OCI-LY7 (cell line): Measurements from ENCODE around the gene KRT81. TPM values are rescaled to one million over a fixed set of nuclear protein-coding genes. Genes with fewer than 3 reads are reported as not detected.

Experiments used
- BruUV-seq: library from RNA; stranded (reverse); fragments of 400-500 nt; replicated peaks from 2 replicates; lab custom pipeline; 2021; lab: Mats Ljungman, UMichigan
- CTCF ChIA-PET: fragments of 300-600 bp; sonication (Branson Sonifier 250); formaldehyde crosslinking; loops from one replicate; lab custom pipeline; 2022; ENCODE audit warnings: antibody characterized with exemption; ENCODE audit not compliant: unreplicated experiment; lab: Charles Lee
- POLR2A ChIA-PET: fragments of 300-600 bp; sonication (Branson Sonifier 250); formaldehyde crosslinking; loops from one replicate; lab custom pipeline; 2022; ENCODE audit warnings: antibody characterized with exemption; lab: Charles Lee
- DNase-seq: peaks from one replicate; pipeline ENCODE4 v3.0.0-alpha.2; 2015; ENCODE audit warnings: low spot score
- H2AFZ ChIP-seq: fragments of 200-600 bp; sonication (generic), shearing (Covaris generic); 2 replicates; pipeline ENCODE4 v1.6.1; 2014; ENCODE audit warnings: mild to moderate bottlenecking, antibody characterized with exemption, low read length, moderate library complexity
- H3K27ac ChIP-seq: fragments of 200-600 bp; sonication (generic); 2 replicates; pipeline ENCODE4 v1.5.1; 2014; ENCODE audit warnings: mixed run types, low read depth, mild to moderate bottlenecking, moderate library complexity, low read length, inconsistent platforms; ENCODE audit not compliant: poor library complexity, severe bottlenecking
- H3K36me3 ChIP-seq: fragments of 200-600 bp; sonication (generic); 2 replicates; pipeline ENCODE4 v1.6.1; 2014; ENCODE audit warnings: mild to moderate bottlenecking, antibody characterized with exemption, low read length, moderate library complexity, mixed read lengths; ENCODE audit not compliant: insufficient read depth
- H3K4me1 ChIP-seq: fragments of 200-600 bp; sonication (generic); 2 replicates; pipeline ENCODE4 v1.5.1; 2014; ENCODE audit warnings: mild to moderate bottlenecking, low read length; ENCODE audit not compliant: insufficient read depth, poor library complexity, severe bottlenecking
- H3K4me2 ChIP-seq: fragments of 200-600 bp; sonication (generic); 2 replicates; pipeline ENCODE4 v1.6.1; 2014; ENCODE audit warnings: mild to moderate bottlenecking, low read length
- H3K4me3 ChIP-seq: fragments of 200-600 bp; sonication (generic); 2 replicates; pipeline ENCODE4 v1.5.1; 2014; ENCODE audit warnings: mild to moderate bottlenecking, low read depth, low read length; ENCODE audit not compliant: poor library complexity, severe bottlenecking
- H3K79me2 ChIP-seq: fragments of 200-600 bp; sonication (generic); 2 replicates; pipeline ENCODE4 v1.6.1; 2016; ENCODE audit warnings: low read depth, mild to moderate bottlenecking, low read length, moderate library complexity, mixed read lengths; ENCODE audit not compliant: insufficient read depth
- H3K9me2 ChIP-seq: fragments of 200-600 bp; sonication (generic); 2 replicates; pipeline ENCODE4 v1.6.1; 2016; ENCODE audit warnings: mild to moderate bottlenecking, low read length, mixed read lengths; ENCODE audit not compliant: insufficient read depth
- H3K9me3 ChIP-seq: fragments of 200-600 bp; sonication (generic); 2 replicates; pipeline ENCODE4 v1.6.1; 2014; ENCODE audit warnings: mild to moderate bottlenecking, mixed run types, low read length, mixed read lengths
- H4K20me1 ChIP-seq: fragments of 200-600 bp; sonication (generic); 2 replicates; pipeline ENCODE4 v1.6.1; 2014; ENCODE audit warnings: mild to moderate bottlenecking, antibody characterized with exemption, low read length, moderate library complexity, mixed read lengths; ENCODE audit not compliant: insufficient read depth
- CTCF ChIP-seq: fragments of 200-600 bp; sonication (generic); conservative IDR thresholded peaks from 2 replicates; pipeline ENCODE4 v1.5.1; 2014; ENCODE audit warnings: mild to moderate bottlenecking, antibody characterized with exemption, low read length, moderate library complexity, mixed read lengths
- EZH2phosphoT487 ChIP-seq: fragments of 200-600 bp; sonication (generic); IDR thresholded peaks from 2 replicates; pipeline ENCODE4 v1.6.1; 2018; ENCODE audit warnings: low read depth, borderline replicate concordance, mild to moderate bottlenecking, mixed run types, antibody characterized with exemption, low read length, moderate library complexity, mixed read lengths
- intact Hi-C: fragments of 100-400 bp; cut with micrococcal nuclease; formaldehyde crosslinking; loops from one replicate; pipeline ENCODE4 v1.10.0; 2022; ENCODE audit not compliant: unreplicated experiment
- total RNA-seq, 2 experiments: library from RNA; depleted of rRNA in 1 of 2; stranded (reverse); fragments of >200 nt in 1 of 2; shearing (Covaris generic) in 1 of 2; gene quantifications; 2 replicates each; pipeline ENCODE4 v1.2.3, GENCODE V29; 2014 to 2022

KRT81 gene
- total RNA-seq, 2 experiments from 2014 or later: not detected

- CTCF ChIA-PET: interaction anchor here (1.2 kb wide), 1 partner anchor 12 kb away, joined by 4 read pairs; no protein-coding TSS in a partner anchor
- Histone ChIP-seq H3K4me3 (no peak overlapping the region), H3K4me1 (no peaks in the 10 kb centered on the region), H3K27ac (no peak overlapping the region), H3K79me2 (no peaks in the 10 kb centered on the region), H3K9me2 (no peaks in the 10 kb centered on the region), H3K36me3 (no peaks in the 10 kb centered on the region), H4K20me1 (no peaks in the 10 kb centered on the region; the same call in 1 of the 2 replicates), H3K4me2 (no peak overlapping the region), H2AFZ (no peak overlapping the region), H3K9me3 (no peaks in the 10 kb centered on the region)
- intact Hi-C loops: no loop called here
- POLR2A ChIA-PET: interaction anchor here (0.6 kb wide), 1 partner anchor 1655 kb away, joined by 4 read pairs; no protein-coding TSS in a partner anchor
- DNase-seq: no peak
- TF ChIP-seq CTCF (no peak), EZH2phosphoT487 (no peak)
- no TSS peak for BruUV-seq
Observed at GRCh38 chr12:52310622-52311284, 19.4 kb upstream of the KRT81 start.

- H3K9me3 ChIP-seq: no peaks in the 10 kb centered on the region
- H3K4me3 ChIP-seq: no peak overlapping the region
- H3K36me3 ChIP-seq: no peaks in the 10 kb centered on the region
- intact Hi-C loops: no loop called here
- H4K20me1 ChIP-seq: no peaks in the 10 kb centered on the region; the same call in 1 of the 2 replicates
- H3K27ac ChIP-seq: no peak overlapping the region
- POLR2A ChIA-PET: interaction anchor here (0.6 kb wide), 1 partner anchor 585 kb away, joined by 3 read pairs; no protein-coding TSS in a partner anchor
- CTCF ChIA-PET: no interaction called here
- H3K79me2 ChIP-seq: no peaks in the 10 kb centered on the region
- no peaks in the 10 kb centered on the region for H3K9me2 ChIP-seq
- H3K4me1 ChIP-seq: peaks cover 7% of the 10 kb centered on the region
- BruUV-seq: no TSS peak
- no peak overlapping the region for H3K4me2 ChIP-seq
- DNase-seq: no peak
- H2AFZ ChIP-seq: no peak overlapping the region
- TF ChIP-seq CTCF (no peak), EZH2phosphoT487 (no peak)
Observed at GRCh38 chr12:52308806-52309425, 17.6 kb upstream of the KRT81 start.
